Neuronal stem cell (in vitro differentiated cells): ENCODE results near the gene RPAIN. TPM values are rescaled to one million over a fixed set of nuclear protein-coding genes. Genes with fewer than 3 reads are reported as not detected.
A peak's percentile ranks its signal among the peaks of the same experiment; 100 is the strongest.

ENCODE experiments used
- DNase-seq: peaks from one replicate; pipeline ENCODE4 v3.0.0-alpha.2; 2013; ENCODE audit warnings: low spot score
- H2AFZ ChIP-seq: one replicate; pipeline ENCODE4 v1.6.1; 2013; ENCODE audit warnings: mild to moderate bottlenecking, low read length, inconsistent platforms
- H2AK5ac ChIP-seq: 2 replicates; pipeline ENCODE4 v1.6.1; 2013; ENCODE audit warnings: low read depth, mild to moderate bottlenecking, inconsistent platforms, low read length, moderate library complexity, mixed read lengths
- H2BK120ac ChIP-seq: 2 replicates; pipeline ENCODE4 v1.6.1; 2013; ENCODE audit warnings: low read depth, mild to moderate bottlenecking, inconsistent platforms, low read length, moderate library complexity, mixed read lengths
- H2BK12ac ChIP-seq: one replicate; pipeline ENCODE4 v1.6.1; 2013; ENCODE audit warnings: low read length, inconsistent platforms
- H2BK15ac ChIP-seq: 2 replicates; pipeline ENCODE4 v1.6.1; 2013; ENCODE audit warnings: mild to moderate bottlenecking, low read length, inconsistent platforms, mixed read lengths
- H2BK5ac ChIP-seq: one replicate; pipeline ENCODE4 v1.6.1; 2013; ENCODE audit warnings: inconsistent platforms, mild to moderate bottlenecking, low read length, moderate library complexity
- H3K14ac ChIP-seq: one replicate; pipeline ENCODE4 v1.6.1; 2013; ENCODE audit warnings: low read length, inconsistent platforms
- H3K18ac ChIP-seq: 2 replicates; pipeline ENCODE4 v1.6.1; 2013; ENCODE audit warnings: low read length, inconsistent platforms
- H3K23ac ChIP-seq: 2 replicates; pipeline ENCODE4 v1.6.1; 2013; ENCODE audit warnings: low read depth, mild to moderate bottlenecking, mixed read lengths, low read length, inconsistent platforms; ENCODE audit not compliant: poor library complexity
- H3K27ac ChIP-seq: replicated peaks from 3 replicates; pipeline ENCODE4 v1.5.1; 2013; ENCODE audit warnings: low read length, inconsistent platforms
- H3K27me3 ChIP-seq, 3 experiments: 2 replicates each; pipeline ENCODE4 v1.6.1; 2013; ENCODE audit warnings: low read length in 3 of 3, mild to moderate bottlenecking in 2 of 3, inconsistent platforms in 1 of 3, low read depth in 1 of 3, mixed read lengths in 1 of 3, moderate library complexity in 1 of 3; ENCODE audit not compliant: control insufficient read depth in 3 of 3, insufficient read depth in 3 of 3
- H3K36me3 ChIP-seq, 2 donors: replicated peaks in 1 of 2; 2 replicates each; pipeline ENCODE4 v1.6.1; 2013; ENCODE audit warnings: low read length in 2 of 2; ENCODE audit not compliant: control insufficient read depth in 2 of 2, insufficient read depth in 2 of 2
- H3K4ac ChIP-seq: 2 replicates; pipeline ENCODE4 v1.6.1; 2013; ENCODE audit warnings: inconsistent platforms, mild to moderate bottlenecking, low read length, moderate library complexity
- H3K4me1 ChIP-seq, 2 donors: 1 replicate in 1 of 2; 2 replicates in 1 of 2; pipeline ENCODE4 v1.6.1; 2013; ENCODE audit warnings: low read length in 2 of 2, low read depth in 1 of 2; ENCODE audit not compliant: control insufficient read depth in 2 of 2, insufficient read depth in 1 of 2
- H3K4me2 ChIP-seq: one replicate; pipeline ENCODE4 v1.6.1; 2013; ENCODE audit warnings: mild to moderate bottlenecking, low read length, inconsistent platforms; ENCODE audit not compliant: insufficient read depth, poor library complexity, severe bottlenecking
- H3K4me3 ChIP-seq, 2 donors: 2 replicates each; pipeline ENCODE4 v1.5.1; 2013; ENCODE audit warnings: low read length in 2 of 2, mild to moderate bottlenecking in 2 of 2, inconsistent platforms in 1 of 2, moderate library complexity in 1 of 2
- H3K79me1 ChIP-seq: one replicate; pipeline ENCODE4 v1.6.1; 2013; ENCODE audit warnings: low read depth, mild to moderate bottlenecking, inconsistent platforms, low read length, moderate library complexity
- H3K9ac ChIP-seq: one replicate; pipeline ENCODE4 v1.6.1; 2013; ENCODE audit warnings: mild to moderate bottlenecking, low read depth, low read length, inconsistent platforms; ENCODE audit not compliant: poor library complexity
- H3K9me3 ChIP-seq, 2 donors: replicated peaks in 1 of 2; 2 replicates each; pipeline versions ENCODE3 to v1.6.1; 2013; ENCODE audit warnings: low read length in 2 of 2, mild to moderate bottlenecking in 2 of 2, inconsistent platforms in 1 of 2, low read depth in 1 of 2, mixed read lengths in 1 of 2, moderate library complexity in 1 of 2; ENCODE audit not compliant: control insufficient read depth in 2 of 2, insufficient read depth in 1 of 2
- H4K8ac ChIP-seq: one replicate; pipeline ENCODE4 v1.6.1; 2013; ENCODE audit warnings: low read depth, mild to moderate bottlenecking, inconsistent platforms, low read length, moderate library complexity
- H4K91ac ChIP-seq: one replicate; pipeline ENCODE4 v1.6.1; 2013; ENCODE audit warnings: low read length, low read depth, mild to moderate bottlenecking, inconsistent platforms; ENCODE audit not compliant: poor library complexity
- WGBS, 2 donors: extraction: QIAGEN DNeasy Blood & Tissue Kit; methylation state at CpG; one replicate each; pipeline ENCODE4 v1.1.7; 2013; ENCODE audit warnings: missing lambda C conversion rate in 2 of 2, mixed read lengths in 1 of 2; ENCODE audit not compliant: insufficient read length in 2 of 2, insufficient replicate concordance in 1 of 2; ENCODE audit errors: extremely low coverage in 2 of 2; 5-methylcytosine and 5-hydroxymethylcytosine counted together
- polyA plus RNA-seq, 2 experiments: library from polyadenylated mRNA; stranded (reverse); fragments of 200-250 nt; gene quantifications; one replicate each; pipeline ENCODE4 v1.2.3, GENCODE V29; 2013

Gene RPAIN
- polyA plus RNA-seq (2013, experiment 1 of 2), result 63.2 TPM
- 62.0 TPM for polyA plus RNA-seq (2013, experiment 2 of 2)

DNA sequence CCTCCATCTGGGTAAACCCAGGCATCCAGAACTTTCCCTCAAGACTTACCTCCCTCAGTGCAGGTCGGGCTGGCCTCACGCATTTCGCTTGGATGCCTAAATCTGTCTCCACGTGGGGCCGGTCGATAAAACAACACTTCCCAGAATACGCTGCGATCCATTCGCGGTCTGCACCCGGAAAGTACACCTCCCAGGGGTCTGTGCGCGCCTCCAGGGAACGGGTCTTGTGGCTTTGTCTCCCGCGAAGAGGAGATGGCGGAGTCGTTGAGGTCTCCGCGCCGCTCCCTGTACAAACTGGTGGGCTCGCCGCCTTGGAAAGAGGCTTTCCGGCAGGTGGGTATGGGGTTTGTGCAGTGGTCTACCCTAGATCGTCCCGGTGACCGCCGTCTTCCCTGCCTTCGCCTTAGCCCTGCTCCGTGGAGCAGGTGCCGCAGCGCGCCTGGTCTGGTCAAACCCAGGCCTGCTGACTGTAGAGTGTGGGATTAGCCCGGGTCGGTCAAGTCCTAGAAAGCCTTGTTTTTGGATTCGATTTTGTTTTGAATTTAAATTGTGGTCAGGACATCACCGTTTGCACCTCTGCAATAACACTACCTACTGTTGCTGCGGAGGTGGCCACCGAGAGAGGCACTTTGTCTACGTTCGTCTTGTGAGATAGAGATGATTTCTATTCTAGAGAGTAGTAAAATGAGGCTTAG lies at the start of gene RPAIN:
TSS of gene RPAIN (plus strand) at position 224 of the 695 bp plus-strand sequence. CDS start at position 253, 29 bp downstream.
- peak within 1 kb of the TSS; percentile 97 for H3K9ac ChIP-seq
- no peaks in the 10 kb centered on the region for H3K9me3 ChIP-seq
- peak within 1 kb of the TSS; percentile 10 for H2BK15ac ChIP-seq
- peak within 1 kb of the TSS; percentile 71 for H3K27ac ChIP-seq
- H2AFZ ChIP-seq, result peak within 1 kb of the TSS; percentile 94
- H2BK120ac ChIP-seq, result no peak within 1 kb of the TSS
- H2AK5ac ChIP-seq, result no peak within 1 kb of the TSS
- H4K91ac ChIP-seq, result no peak within 1 kb of the TSS
- whole genome bisulfite sequencing, 2 donors, result no CpG with 5 or more reads among the region's 41 CpGs
- peaks cover 25 to 65% of the 10 kb centered on the region in 2 donors for H3K36me3 ChIP-seq
- no peak within 1 kb of the TSS for H4K8ac ChIP-seq
- H3K4me1 ChIP-seq, result peaks cover 2 to 5% of the 10 kb centered on the region in 2 donors
- no peak within 1 kb of the TSS for H3K4ac ChIP-seq
- H3K4me2 ChIP-seq, result peak within 1 kb of the TSS; percentile 83
- H3K23ac ChIP-seq, result peak within 1 kb of the TSS; percentile 95
- H3K18ac ChIP-seq, result peak within 1 kb of the TSS; percentile 96
- no peaks in the 10 kb centered on the region for H3K27me3 ChIP-seq
- H3K79me1 ChIP-seq, result peaks cover 6% of the 10 kb centered on the region
- no peak within 1 kb of the TSS for H3K14ac ChIP-seq
- no peak for DNase-seq
- no peak within 1 kb of the TSS for H2BK12ac ChIP-seq
- H3K4me3 ChIP-seq, result peak within 1 kb of the TSS; percentile 79 to 93
- peak within 1 kb of the TSS; percentile 32 for H2BK5ac ChIP-seq

GRCh38 chr17:5370411-5370810 lies 49.6 kb upstream of the RPAIN start:
- WGBS, 2 donors, result no CpG with 5 or more reads among the region's 4 CpGs

GRCh38 chr17:5373112-5373511 lies 46.9 kb upstream of the RPAIN start:
- H4K8ac ChIP-seq, result no peak overlapping the region
- no peak for DNase-seq
- H3K23ac ChIP-seq, result no peak overlapping the region
- no peak overlapping the region for H2AFZ ChIP-seq
- no peaks in the 10 kb centered on the region for H3K9me3 ChIP-seq
- H3K4me1 ChIP-seq, result no peaks in the 10 kb centered on the region
- WGBS, 2 donors, result no CpG with 5 or more reads among the region's 6 CpGs
- no peak overlapping the region for H2BK15ac ChIP-seq
- no peak overlapping the region for H3K14ac ChIP-seq
- peaks cover 20 to 89% of the 10 kb centered on the region in 2 donors for H3K36me3 ChIP-seq
- no peak overlapping the region for H3K27ac ChIP-seq
- no peak overlapping the region for H3K4me3 ChIP-seq
- H3K4ac ChIP-seq, result no peak overlapping the region
- H3K9ac ChIP-seq, result no peak overlapping the region
- no peak overlapping the region for H3K18ac ChIP-seq
- H2BK5ac ChIP-seq, result no peak overlapping the region
- H2AK5ac ChIP-seq, result no peak overlapping the region
- no peak overlapping the region for H4K91ac ChIP-seq
- no peak overlapping the region for H2BK120ac ChIP-seq
- no peak overlapping the region for H3K4me2 ChIP-seq
- H3K27me3 ChIP-seq, result no peaks in the 10 kb centered on the region
- H2BK12ac ChIP-seq, result no peak overlapping the region
- no peaks in the 10 kb centered on the region for H3K79me1 ChIP-seq

More at GRCh38 chr17:5370411-5370810, 49.6 kb upstream of the RPAIN start:
- Histone ChIP-seq H3K27ac (no peak overlapping the region), H2BK12ac (no peak overlapping the region), H3K4ac (no peak overlapping the region), H2BK120ac (no peak overlapping the region), H2BK15ac (no peak overlapping the region), H2AK5ac (no peak overlapping the region), H3K36me3 (peaks cover 12 to 83% of the 10 kb centered on the region in 2 donors), H3K79me1 (no peaks in the 10 kb centered on the region), H3K4me1 (no peaks in the 10 kb centered on the region), H3K27me3 (no peaks in the 10 kb centered on the region), H3K4me2 (no peak overlapping the region), H3K9ac (no peak overlapping the region), H3K23ac (no peak overlapping the region), H3K14ac (no peak overlapping the region), H2BK5ac (no peak overlapping the region), H2AFZ (no peak overlapping the region), H3K9me3 (no peaks in the 10 kb centered on the region), H4K91ac (no peak overlapping the region), H3K4me3 (no peak overlapping the region), H3K18ac (no peak overlapping the region), H4K8ac (no peak overlapping the region)
- no peak for DNase-seq

DNA sequence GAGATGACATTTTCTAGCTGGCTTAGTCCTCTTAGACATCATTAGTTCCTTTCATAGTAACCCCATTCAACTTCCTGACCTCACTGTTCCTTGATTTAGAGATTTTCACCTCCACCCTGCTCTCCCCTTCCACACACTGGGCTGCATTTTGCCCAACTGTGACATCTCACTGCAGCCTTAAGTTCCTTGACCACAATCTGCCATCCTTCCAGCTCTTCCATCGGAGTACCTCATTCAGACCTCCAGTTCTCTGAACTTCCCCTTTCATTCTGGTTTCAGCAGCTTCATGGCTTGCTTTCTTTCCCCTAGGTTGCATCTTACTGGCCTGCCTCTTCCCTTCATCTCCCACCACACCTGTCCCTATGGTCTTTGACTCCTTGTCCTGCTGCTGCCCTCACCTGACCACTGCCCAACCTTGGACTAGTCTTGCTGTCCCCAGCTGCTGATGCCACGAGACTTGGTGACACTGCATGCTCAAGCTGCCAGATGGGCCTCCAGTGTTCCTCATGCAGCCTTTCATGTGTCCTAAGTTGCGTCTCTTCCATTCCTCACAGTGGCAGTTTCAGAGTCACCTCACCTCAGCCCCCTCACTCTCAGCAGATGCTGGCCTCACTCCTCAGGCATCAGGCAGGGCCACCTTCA lies 41.3 kb upstream of the RPAIN start:
- Histone ChIP-seq H4K8ac (no peak overlapping the region), H3K9me3 (no peaks in the 10 kb centered on the region), H2BK120ac (no peak overlapping the region), H3K79me1 (no peaks in the 10 kb centered on the region), H3K9ac (no peak overlapping the region), H2AFZ (no peak overlapping the region), H3K36me3 (peaks cover 42 to 96% of the 10 kb centered on the region in 2 donors), H3K4me2 (no peak overlapping the region), H2BK15ac (no peak overlapping the region), H3K4me1 (no peaks in the 10 kb centered on the region), H3K27ac (no peak overlapping the region), H3K4ac (no peak overlapping the region), H3K23ac (no peak overlapping the region), H3K27me3 (no peaks in the 10 kb centered on the region), H2AK5ac (no peak overlapping the region), H3K4me3 (no peak overlapping the region), H2BK5ac (no peak overlapping the region), H3K14ac (no peak overlapping the region), H3K18ac (no peak overlapping the region), H2BK12ac (no peak overlapping the region), H4K91ac (no peak overlapping the region)
- DNase-seq, result no peak
- no CpG with 5 or more reads among the region's 3 CpGs for WGBS, 2 donors
